A549 (cell line): ENCODE measurements around the gene PUDP. TPM values are rescaled to one million over a fixed set of nuclear protein-coding genes. Genes with fewer than 3 reads are reported as not detected.
A peak's percentile ranks its signal among the peaks of the same experiment; 100 is the strongest.

Experiments used
- ATAC-seq, 2 experiments: fragments of 200-7000 bp in 1 of 2; fragments of >200 bp in 1 of 2; cut with Nextera tagmentation in 1 of 2; cut with Tn5 transposase in 1 of 2; 3 replicates each; pipeline versions ENCODE4 v1.8.0 to v1.9.1; 2018 to 2020; ENCODE audit warnings: mild to moderate bottlenecking in 1 of 2, moderate library complexity in 1 of 2
- CTCF ChIA-PET: fragments of 300-600 bp; sonication (Branson Sonifier 250); formaldehyde crosslinking; extraction: SDS; loops from one replicate; lab custom pipeline; 2021; ENCODE audit warnings: antibody characterized with exemption, inconsistent platforms; lab: Yijun Ruan, JAX
- POLR2A ChIA-PET: fragments of 350-600 bp; formaldehyde crosslinking; extraction: SDS; loops from one replicate; lab custom pipeline; 2021; ENCODE audit warnings: antibody characterized with exemption, inconsistent platforms; lab: Yijun Ruan, JAX
- DNase-seq, 2 experiments: peaks; one replicate each; pipeline versions ENCODE4 v3.0.0 to v3.0.0-alpha.2; 2011 to 2016; ENCODE audit warnings: low read depth in 1 of 2, low spot score in 1 of 2
- FAIRE-seq: peaks from 2 replicates; lab custom pipeline; 2011; peaks lifted over from hg19 to GRCh38; lab: Jason Lieb, UNC
- H3K27ac ChIP-seq, 2 experiments: fragments of >200 bp; sonication (Bioruptor Twin); formaldehyde crosslinking; 3 replicates each; pipeline ENCODE4 v1.5.1; 2016 to 2017
- H3K4me1 ChIP-seq: fragments of >200 bp; sonication (Bioruptor Twin); formaldehyde crosslinking; 3 replicates; pipeline ENCODE4 v1.6.1; 2016
- H3K4me2 ChIP-seq: fragments of >200 bp; sonication (Bioruptor Twin); formaldehyde crosslinking; 3 replicates; pipeline ENCODE4 v1.6.1; 2016
- H3K4me3 ChIP-seq: fragments of >200 bp; sonication (Bioruptor Twin); formaldehyde crosslinking; 3 replicates; pipeline ENCODE4 v1.5.1; 2016
- H3K9me3 ChIP-seq: fragments of >200 bp; sonication (Bioruptor Twin); formaldehyde crosslinking; 3 replicates; pipeline ENCODE4 v1.6.1; 2016
- BCL3 ChIP-seq: fragments of >200 bp; sonication (Bioruptor Twin); formaldehyde crosslinking; IDR thresholded peaks from 3 replicates; pipeline ENCODE4 v1.6.1; 2016
- CBX8 ChIP-seq: fragments of 200-600 bp; sonication (generic); IDR thresholded peaks from 2 replicates; pipeline ENCODE4 v1.6.1; 2016
- CHD4 ChIP-seq: fragments of 200-600 bp; sonication (generic); IDR thresholded peaks from 2 replicates; pipeline ENCODE4 v1.6.1; 2016; ENCODE audit warnings: antibody characterized with exemption, mild to moderate bottlenecking, borderline replicate concordance
- EHF ChIP-seq: fragments of 250-450 bp; sonication (Bioruptor Pico); IDR thresholded peaks from 2 replicates; pipeline ENCODE4 v1.5.0; 2020; ENCODE audit warnings: mild to moderate bottlenecking
- EP300 ChIP-seq, 2 experiments: fragments of >200 bp; sonication (Bioruptor Twin); formaldehyde crosslinking; IDR thresholded peaks; 2 replicates in 1 of 2; 3 replicates in 1 of 2; pipeline ENCODE4 v1.6.1; 2016 to 2017
- FOSL2 ChIP-seq, 2 experiments: fragments of 450-650 bp in 1 of 2; fragments of >200 bp in 1 of 2; sonication (Bioruptor Twin) in 1 of 2; formaldehyde crosslinking; IDR thresholded peaks; 2 replicates each; pipeline versions ENCODE4 v1.5.0 to v1.6.1; 2016 to 2020; ENCODE audit warnings: mild to moderate bottlenecking in 1 of 2, moderate library complexity in 1 of 2
- HDAC2 ChIP-seq: fragments of 200-600 bp; sonication (generic); IDR thresholded peaks from 2 replicates; pipeline ENCODE4 v1.6.1; 2016
- HES2 ChIP-seq: fragments of >200 bp; sonication (Bioruptor Twin); formaldehyde crosslinking; IDR thresholded peaks from 2 replicates; pipeline ENCODE4 v1.6.1; 2016
- HEYL ChIP-seq: fragments of 250-450 bp; sonication (Bioruptor Pico); IDR thresholded peaks from 2 replicates; pipeline ENCODE4 v1.8.0; 2021; ENCODE audit warnings: mild to moderate bottlenecking, moderate library complexity
- HOXA7 ChIP-seq: fragments of 250-450 bp; sonication (Bioruptor Pico); IDR thresholded peaks from 2 replicates; pipeline ENCODE4 v1.5.0; 2020; ENCODE audit warnings: mild to moderate bottlenecking, moderate library complexity
- HOXB13 ChIP-seq: fragments of 250-450 bp; sonication (Bioruptor Pico); IDR thresholded peaks from 2 replicates; pipeline ENCODE4 v1.5.0; 2020; ENCODE audit warnings: low read depth, mild to moderate bottlenecking, moderate library complexity
- JUNB ChIP-seq: fragments of >200 bp; sonication (Bioruptor Twin); formaldehyde crosslinking; IDR thresholded peaks from 2 replicates; pipeline ENCODE4 v1.6.1; 2016
- KDM1A ChIP-seq: fragments of 200-600 bp; sonication (generic); IDR thresholded peaks from 2 replicates; pipeline ENCODE4 v1.6.1; 2016; ENCODE audit warnings: low read depth, mild to moderate bottlenecking
- MAFK ChIP-seq: fragments of 450-650 bp; IDR thresholded peaks from 2 replicates; pipeline ENCODE4 v1.6.1; 2014; ENCODE audit not compliant: partially characterized antibody
- MAZ ChIP-seq: fragments of 150-350 bp; IDR thresholded peaks from 2 replicates; pipeline ENCODE4 v1.6.1; 2014; ENCODE audit warnings: antibody characterized with exemption, low read depth, low read length, borderline replicate concordance
- NPAS2 ChIP-seq: fragments of 250-450 bp; sonication (Bioruptor Pico); IDR thresholded peaks from 2 replicates; pipeline ENCODE4 v1.8.0; 2022; ENCODE audit warnings: mild to moderate bottlenecking, moderate library complexity, borderline replicate concordance
- PHF8 ChIP-seq: fragments of 200-600 bp; sonication (generic); IDR thresholded peaks from 2 replicates; pipeline ENCODE4 v1.6.1; 2016; ENCODE audit warnings: low read depth, mild to moderate bottlenecking, antibody characterized with exemption, moderate library complexity, borderline replicate concordance
- POLR2AphosphoS2 ChIP-seq: conservative IDR thresholded peaks from 2 replicates; pipeline ENCODE4 v1.6.1; 2012; ENCODE audit warnings: low read length, improper control_type of control experiment, inconsistent platforms
- RARB ChIP-seq: fragments of 250-450 bp; sonication (Bioruptor Pico); IDR thresholded peaks from 2 replicates; pipeline ENCODE4 v1.8.0; 2021; ENCODE audit warnings: mild to moderate bottlenecking, moderate library complexity
- USF2 ChIP-seq: fragments of 450-650 bp; IDR thresholded peaks from 2 replicates; pipeline ENCODE4 v1.6.1; 2014; ENCODE audit warnings: antibody characterized with exemption
- ZSCAN20 ChIP-seq: fragments of 250-450 bp; sonication (Bioruptor Pico); IDR thresholded peaks from 2 replicates; pipeline ENCODE4 v1.8.0; 2022; ENCODE audit warnings: mild to moderate bottlenecking, moderate library complexity
- WGBS: methylation state at CpG from one replicate; pipeline ENCODE4 v1.1.6; 2017; ENCODE audit errors: missing lambda C conversion rate; 5-methylcytosine and 5-hydroxymethylcytosine counted together
- polyA plus RNA-seq, 4 experiments: library from polyadenylated mRNA; depleted of rRNA in 3 of 4; stranded (reverse); fragments of >200 nt; fragmentation: RNase III in 1 of 4; extraction: RNeasy Plus Mini Kit Qiagen cat#74134 plus additional on column Dnase treatment in 1 of 4; gene quantifications; 2 replicates in 3 of 4; 3 replicates in 1 of 4; pipeline ENCODE4 v1.2.3, GENCODE V29; 2011 to 2017
- TF ChIP-seq, protein P1 (sequence below): fragments of 250-450 bp; sonication (Bioruptor Pico); IDR thresholded peaks from 2 replicates; pipeline ENCODE4 v1.5.0; 2020; ENCODE audit warnings: low read depth, mild to moderate bottlenecking, moderate library complexity
- TF ChIP-seq, protein P2 (sequence below): IDR thresholded peaks from 2 replicates; pipeline ENCODE4 v1.6.1; 2012
- TF ChIP-seq, protein P3 (sequence below): IDR thresholded peaks from 2 replicates; pipeline ENCODE4 v1.6.1; 2012; ENCODE audit warnings: low read depth, borderline replicate concordance

PUDP gene
- polyA plus RNA-seq, 2 of the 4 experiments (the other 2 are of a cell fraction) = 26.2 to 50.7 TPM

- no peak for TF ChIP-seq ZSCAN20 (CRISPR knock-in tag)
- TF ChIP-seq, protein P1, sequence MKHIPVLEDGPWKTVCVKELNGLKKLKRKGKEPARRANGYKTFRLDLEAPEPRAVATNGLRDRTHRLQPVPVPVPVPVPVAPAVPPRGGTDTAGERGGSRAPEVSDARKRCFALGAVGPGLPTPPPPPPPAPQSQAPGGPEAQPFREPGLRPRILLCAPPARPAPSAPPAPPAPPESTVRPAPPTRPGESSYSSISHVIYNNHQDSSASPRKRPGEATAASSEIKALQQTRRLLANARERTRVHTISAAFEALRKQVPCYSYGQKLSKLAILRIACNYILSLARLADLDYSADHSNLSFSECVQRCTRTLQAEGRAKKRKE (CRISPR knock-in tag) = no peak
- TF ChIP-seq, protein P2, sequence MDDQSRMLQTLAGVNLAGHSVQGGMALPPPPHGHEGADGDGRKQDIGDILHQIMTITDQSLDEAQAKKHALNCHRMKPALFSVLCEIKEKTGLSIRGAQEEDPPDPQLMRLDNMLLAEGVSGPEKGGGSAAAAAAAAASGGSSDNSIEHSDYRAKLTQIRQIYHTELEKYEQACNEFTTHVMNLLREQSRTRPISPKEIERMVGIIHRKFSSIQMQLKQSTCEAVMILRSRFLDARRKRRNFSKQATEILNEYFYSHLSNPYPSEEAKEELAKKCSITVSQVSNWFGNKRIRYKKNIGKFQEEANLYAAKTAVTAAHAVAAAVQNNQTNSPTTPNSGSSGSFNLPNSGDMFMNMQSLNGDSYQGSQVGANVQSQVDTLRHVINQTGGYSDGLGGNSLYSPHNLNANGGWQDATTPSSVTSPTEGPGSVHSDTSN = no peak
- TF ChIP-seq MAFK = no peak
- no peak for TF ChIP-seq FOSL2 (IDR thresholded peaks at IDR 0.05)
- no peak for TF ChIP-seq FOSL2 (CRISPR knock-in tag; IDR thresholded peaks at IDR 0.05)
- TF ChIP-seq MAZ = no peak
- TF ChIP-seq CHD4 = no peak
- no peak for TF ChIP-seq HEYL
- no peak for TF ChIP-seq EP300 (IDR thresholded peaks at IDR 0.05)
- no peak for TF ChIP-seq HES2
- TF ChIP-seq NPAS2 (CRISPR knock-in tag) = no peak
- no peak for TF ChIP-seq KDM1A
- no peak for TF ChIP-seq HDAC2
- TF ChIP-seq RARB (CRISPR knock-in tag) = no peak
- no peak for TF ChIP-seq EHF (CRISPR knock-in tag)
- Histone ChIP-seq H3K4me1 (no peaks in the 10 kb centered on the region), H3K9me3 (no peaks in the 10 kb centered on the region), H3K4me2 (no peak overlapping the region), H3K27ac (no peak overlapping the region), H3K4me3 (no peak overlapping the region)
- ATAC-seq (no peak), DNase-seq (no peak), FAIRE-seq (no peak)
- ChIA-PET CTCF (no interaction called here), POLR2A (no interaction called here)
- 71% methylated on average over 6 of the region's 6 CpGs for WGBS
These were observed 87.5 kb downstream of the PUDP start for GRCh38 chrX:7060444-7060843.

DNA sequence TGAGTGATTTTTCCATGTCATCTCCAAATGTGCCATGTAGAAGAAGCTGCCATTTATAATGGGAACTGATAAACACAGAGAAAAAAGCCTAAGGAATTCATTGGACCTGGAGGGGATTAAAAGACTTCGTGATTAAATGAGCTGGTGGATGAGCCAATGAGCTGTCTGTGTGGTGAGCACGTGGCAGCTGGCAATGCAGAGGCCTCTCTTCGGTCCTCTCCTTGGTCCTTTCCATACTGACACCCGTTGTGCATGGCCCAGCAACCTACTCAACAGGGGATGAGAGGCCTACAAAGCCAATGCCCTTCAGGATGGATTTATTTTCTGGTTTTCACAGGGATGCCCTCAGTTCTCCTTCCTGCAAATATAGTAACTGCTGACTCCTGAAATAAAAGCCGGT, 88.1 kb downstream of the PUDP start:
- Histone ChIP-seq H3K4me1 (no peaks in the 10 kb centered on the region), H3K9me3 (no peaks in the 10 kb centered on the region), H3K4me2 (no peak overlapping the region), H3K4me3 (no peak overlapping the region), H3K27ac (no peak overlapping the region)
- DNase-seq (no peak), ATAC-seq (no peak), FAIRE-seq (no peak)
- CTCF ChIA-PET = no interaction called here
- WGBS = 94% methylated on average over 5 of the region's 5 CpGs
- POLR2A ChIA-PET = no interaction called here
- TF ChIP-seq RARB (CRISPR knock-in tag) (no peak), USF2 (no peak), POLR2AphosphoS2 (no peak)

- Histone ChIP-seq H3K4me3 (no peak overlapping the region), H3K9me3 (no peaks in the 10 kb centered on the region), H3K4me1 (no peaks in the 10 kb centered on the region), H3K4me2 (no peak overlapping the region), H3K27ac (no peak overlapping the region)
- DNase-seq (no peak), FAIRE-seq (peak; percentile 39), ATAC-seq (no peak)
- ChIA-PET POLR2A (no interaction called here), CTCF (no interaction called here)
- TF ChIP-seq, protein P3, sequence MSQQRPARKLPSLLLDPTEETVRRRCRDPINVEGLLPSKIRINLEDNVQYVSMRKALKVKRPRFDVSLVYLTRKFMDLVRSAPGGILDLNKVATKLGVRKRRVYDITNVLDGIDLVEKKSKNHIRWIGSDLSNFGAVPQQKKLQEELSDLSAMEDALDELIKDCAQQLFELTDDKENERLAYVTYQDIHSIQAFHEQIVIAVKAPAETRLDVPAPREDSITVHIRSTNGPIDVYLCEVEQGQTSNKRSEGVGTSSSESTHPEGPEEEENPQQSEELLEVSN = no peak
- TF ChIP-seq HEYL (no peak), PHF8 (no peak), HOXA7 (no peak), BCL3 (no peak), CHD4 (no peak), NPAS2 (CRISPR knock-in tag) (no peak), CBX8 (no peak), JUNB (no peak), HOXB13 (CRISPR knock-in tag) (no peak)
- TF ChIP-seq, protein P2 = no peak
- 91% methylated on average over 12 of the region's 12 CpGs for WGBS
These were observed 88.6 kb downstream of the PUDP start for GRCh38 chrX:7059214-7059838.
